GM12874 (cell line): Measurements from ENCODE around the gene ATG4B.

Experiments used
- CTCF ChIP-seq: IDR thresholded peaks from 2 replicates; pipeline ENCODE4 v1.5.1; 2011; ENCODE audit warnings: low read depth, mild to moderate bottlenecking, control low read depth, low read length, moderate library complexity; ENCODE audit not compliant: insufficient read depth

ATG4B gene

GRCh38 chr2:241692448-241692847, 55.0 kb downstream of the ATG4B start:
- no peak for TF ChIP-seq CTCF

- no peak for TF ChIP-seq CTCF
These were observed 58.2 kb downstream of the ATG4B start for GRCh38 chr2:241695651-241696050.

GRCh38 chr2:241701149-241701398, 63.6 kb downstream of the ATG4B start:
- peak; percentile 48; the same call in 1 of the 2 replicates for TF ChIP-seq CTCF

GRCh38 chr2:241701399-241702154, 64.1 kb downstream of the ATG4B start, which contains the start of gene ING5:
TSS of gene ING5 (plus strand) at chr2:241702039. CDS start at chr2:241702066, 27 bp downstream.
- no peak for TF ChIP-seq CTCF

- peak; percentile 75 for TF ChIP-seq CTCF
These were observed 64.9 kb downstream of the ATG4B start for GRCh38 chr2:241702155-241703031.

GRCh38 chr2:241703032-241703604, 65.6 kb downstream of the ATG4B start:
- TF ChIP-seq CTCF, result no peak

GRCh38 chr2:241706537-241706936, 69.0 kb downstream of the ATG4B start:
- no peak for TF ChIP-seq CTCF
